Measurements from ENCODE around the gene PLCB1. TPM values are rescaled to one million over a fixed set of nuclear protein-coding genes. Genes with fewer than 3 reads are reported as not detected.
"Not testable (repeated sequence)": the region's sequence is repeated elsewhere in the genome, so short reads cannot be mapped to it uniquely, and the experiment has no call there.

Gene PLCB1
- total RNA-seq, 1 donor from 2014 or later = 19.0 TPM

DNA sequence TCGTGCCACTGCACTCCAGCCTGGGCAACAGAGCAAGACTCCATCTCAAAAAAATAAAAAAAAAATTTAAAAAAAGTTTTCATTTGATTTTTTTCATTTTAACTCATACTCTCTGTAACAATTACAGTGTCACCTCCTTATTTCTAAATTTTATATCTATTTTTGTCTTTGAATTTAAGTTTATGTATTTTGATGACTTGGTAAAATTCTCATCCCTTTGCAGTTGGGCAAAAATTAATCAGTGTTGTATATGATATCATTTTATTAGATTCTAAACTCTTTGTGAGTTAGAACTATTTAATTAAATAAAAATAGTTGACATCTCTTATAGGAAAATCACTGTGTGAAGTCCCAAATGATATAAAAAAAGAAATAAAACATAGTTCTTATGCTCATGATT is 270.7 kb downstream of the PLCB1 start:
- DNase-seq (ENCODE audit: low spot score) = no peak

- no peak for DNase-seq (ENCODE audit: low spot score)
These were observed 273.0 kb downstream of the PLCB1 start for GRCh38 chr20:8404912-8405635.

DNA sequence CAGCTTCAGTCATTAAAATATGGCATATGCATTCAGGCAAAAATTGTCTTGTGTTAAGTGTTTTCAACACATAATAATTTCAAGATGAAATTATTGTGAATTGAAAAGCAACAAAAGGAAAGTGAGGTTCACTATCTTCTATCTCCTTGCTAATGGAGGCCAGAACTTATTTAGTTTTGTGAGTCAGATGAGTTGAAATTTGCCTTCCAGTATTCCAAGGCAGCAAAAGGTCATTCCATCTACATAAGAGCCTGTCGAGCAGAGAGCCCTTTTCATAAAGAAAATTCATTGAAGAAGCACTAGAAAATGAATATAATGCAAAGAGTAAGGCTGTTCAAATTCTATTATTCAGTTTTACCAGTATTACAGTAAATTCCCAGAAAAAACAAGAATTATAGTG is 274.3 kb downstream of the PLCB1 start:
- no peak for DNase-seq (ENCODE audit: low spot score)

DNA sequence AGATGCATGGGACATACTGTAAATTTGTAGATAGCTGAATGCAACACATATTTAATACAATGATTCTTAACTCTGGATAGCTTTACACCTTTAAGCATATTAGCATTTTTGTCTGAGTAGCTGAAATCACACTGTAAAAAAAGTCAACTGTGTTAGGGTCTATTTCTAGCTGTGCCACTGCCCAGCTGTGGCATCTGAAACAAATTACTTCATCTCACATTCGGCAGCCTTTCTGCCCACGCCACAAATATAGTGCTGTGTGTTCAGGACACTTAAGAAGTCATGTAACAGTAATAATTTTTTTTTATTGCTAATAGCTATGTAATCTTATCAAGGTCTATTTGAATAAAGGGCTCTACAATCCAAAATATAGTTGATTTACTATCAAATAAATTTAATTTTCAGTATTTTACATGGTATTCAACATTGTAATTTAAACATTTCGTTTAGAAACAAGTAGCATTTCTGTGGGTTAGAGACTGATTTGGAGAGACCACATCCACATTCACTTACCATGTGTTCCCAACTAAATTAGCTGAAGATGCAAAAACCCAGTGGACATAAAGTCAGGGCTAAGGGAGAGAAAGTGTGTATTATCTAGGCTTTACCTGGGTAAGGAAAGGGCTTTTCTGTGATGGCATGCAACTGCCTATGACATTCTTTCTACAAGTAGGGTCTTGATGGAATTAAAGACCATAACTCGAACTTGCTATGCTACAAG is 276.7 kb downstream of the PLCB1 start:
- DNase-seq (ENCODE audit: low spot score) = no peak

- no peak for DNase-seq (ENCODE audit: low spot score)
These were observed 281.6 kb downstream of the PLCB1 start for GRCh38 chr20:8413691-8414090.

DNA sequence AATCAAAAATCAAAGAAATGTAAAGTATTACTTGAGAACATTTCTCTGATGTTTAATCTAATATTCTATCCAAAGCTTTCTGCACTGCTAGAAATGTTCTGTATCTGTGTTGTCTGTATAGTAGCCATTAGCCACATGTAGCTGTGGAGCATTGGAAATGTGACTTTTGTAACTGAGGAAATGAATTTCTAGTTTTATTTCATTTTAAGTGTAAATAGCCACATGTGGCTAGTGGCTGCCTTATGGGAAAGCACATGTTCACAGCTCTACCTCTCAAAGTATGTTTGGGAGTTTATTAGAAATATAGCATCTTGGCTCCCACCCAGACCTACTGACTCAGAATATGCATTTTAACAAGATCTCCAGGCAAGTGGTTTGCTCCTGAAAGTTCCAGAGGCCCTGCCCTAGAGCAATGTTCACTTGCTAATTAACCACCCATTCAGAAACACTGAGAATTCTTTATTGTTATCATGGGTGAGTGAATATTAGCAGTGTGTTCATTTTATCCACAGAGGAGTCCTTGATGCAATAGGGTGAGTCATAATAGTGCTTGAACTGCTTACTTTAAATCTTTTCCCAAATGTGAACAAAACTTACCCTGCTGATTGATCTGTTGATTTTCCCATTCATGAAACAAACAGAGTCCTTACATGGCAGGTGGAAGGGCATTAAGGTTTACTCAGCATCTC is 282.7 kb downstream of the PLCB1 start:
- DNase-seq (ENCODE audit: low spot score) = no peak

GRCh38 chr20:8421981-8422380 is 289.9 kb downstream of the PLCB1 start:
- no peak for DNase-seq (ENCODE audit: low spot score)

DNA sequence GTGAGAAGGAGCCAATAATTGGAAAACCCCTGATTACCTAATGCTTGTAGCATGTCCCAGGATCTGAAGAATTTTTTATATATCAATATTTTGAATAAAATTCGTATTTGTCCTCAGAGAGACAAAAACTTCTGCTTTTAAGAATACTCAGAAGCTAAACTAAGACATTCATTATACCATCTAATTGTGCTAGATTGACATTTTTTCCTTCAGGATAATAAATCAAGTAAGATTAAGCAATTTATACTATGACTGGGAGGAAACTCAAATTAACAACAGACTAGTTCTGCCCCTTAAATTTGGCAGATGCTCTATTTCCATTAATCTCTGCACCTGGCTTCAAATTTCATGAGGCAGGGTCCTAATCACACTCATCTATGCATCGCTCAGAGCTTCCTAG is 291.4 kb downstream of the PLCB1 start:
- DNase-seq (ENCODE audit: low spot score) = no peak

DNA sequence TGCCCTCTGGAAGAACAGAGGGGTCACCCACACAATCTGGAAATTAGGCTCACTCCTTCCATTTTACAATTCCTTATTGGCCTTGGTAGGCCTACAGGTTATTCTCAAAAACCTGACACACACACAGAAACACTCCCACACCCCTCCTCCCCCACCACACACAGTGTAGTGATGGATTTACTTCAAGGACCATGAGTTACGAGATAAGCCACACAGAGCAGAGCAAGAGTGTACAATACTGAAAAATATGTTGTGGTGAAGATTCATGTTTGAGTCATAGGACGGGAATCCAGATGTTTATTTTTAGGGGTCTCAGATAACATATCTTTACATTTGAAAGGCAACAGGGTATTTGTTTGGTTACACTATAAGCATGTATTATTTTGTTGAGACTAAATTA is 291.9 kb downstream of the PLCB1 start:
- DNase-seq (ENCODE audit: low spot score) = no peak

DNA sequence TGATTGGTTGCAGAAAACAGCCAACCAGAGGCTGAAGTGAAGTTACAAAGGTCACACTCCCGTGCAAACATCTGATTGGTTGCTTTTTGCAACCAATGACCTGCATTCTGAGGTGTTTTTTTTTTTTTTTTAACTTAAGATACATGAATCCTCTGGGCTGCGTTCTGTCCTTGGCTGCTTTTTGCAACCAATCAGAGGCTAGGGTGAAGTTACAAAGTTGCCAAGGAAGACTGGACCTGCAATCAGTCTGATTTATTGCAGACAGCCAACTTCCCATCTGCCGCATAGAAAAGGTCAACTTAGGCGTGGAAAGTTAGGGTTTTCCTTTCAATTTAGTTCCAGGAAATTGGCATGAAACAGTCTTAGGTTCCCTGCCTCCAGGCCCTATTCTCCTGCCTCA is 292.9 kb downstream of the PLCB1 start:
- no peak for DNase-seq (ENCODE audit: low spot score)

DNA sequence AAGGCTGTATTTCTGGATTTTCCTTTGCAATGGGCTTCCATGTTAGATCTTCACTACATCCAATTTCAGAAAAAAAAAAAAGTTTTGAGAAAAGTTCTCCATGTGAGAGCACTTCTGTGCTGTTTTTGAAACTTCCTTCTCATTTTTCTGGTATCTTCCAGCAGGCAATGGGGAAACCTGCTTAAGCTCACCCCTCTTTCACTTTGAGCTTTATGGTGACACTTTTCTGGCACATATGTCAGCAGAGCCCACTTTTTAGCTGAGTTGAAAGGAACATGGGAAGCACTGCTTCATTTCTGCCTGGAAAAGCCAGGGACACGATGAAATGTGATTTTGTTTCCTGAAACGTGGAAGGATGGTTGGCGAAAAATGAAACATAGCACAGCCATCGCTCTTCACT is 293.7 kb downstream of the PLCB1 start:
- no peak for DNase-seq (ENCODE audit: low spot score)

DNA sequence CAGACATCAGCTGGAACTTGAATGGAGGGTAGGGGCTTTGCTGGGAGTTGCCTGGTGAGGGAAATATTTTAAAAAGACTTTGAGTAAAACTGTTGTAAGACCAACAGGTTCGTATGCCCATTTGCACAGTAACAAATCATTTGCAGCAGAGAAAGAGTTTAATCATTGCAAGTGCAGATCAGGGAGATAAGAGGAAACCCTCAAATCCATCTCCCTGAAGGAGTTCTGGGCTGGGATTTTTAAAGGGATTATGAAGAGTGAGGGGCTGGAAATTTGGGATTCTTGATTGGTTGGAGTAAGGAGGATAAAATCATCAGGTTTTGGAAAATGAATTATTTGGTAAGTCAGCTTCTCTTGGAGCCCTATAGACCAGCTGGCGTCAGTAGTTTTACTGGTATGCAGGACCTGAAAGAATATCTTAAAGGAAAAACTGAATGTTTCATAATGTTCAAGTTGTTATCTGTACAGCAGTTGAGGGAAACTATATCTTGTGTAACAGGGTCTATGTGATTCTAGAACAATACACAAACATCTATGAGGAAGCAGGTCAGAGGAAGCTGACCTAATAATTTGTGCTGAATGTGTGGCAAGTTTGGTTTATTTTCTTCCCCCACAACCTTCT is 295.5 kb downstream of the PLCB1 start:
- no peak for DNase-seq (ENCODE audit: low spot score)

DNA sequence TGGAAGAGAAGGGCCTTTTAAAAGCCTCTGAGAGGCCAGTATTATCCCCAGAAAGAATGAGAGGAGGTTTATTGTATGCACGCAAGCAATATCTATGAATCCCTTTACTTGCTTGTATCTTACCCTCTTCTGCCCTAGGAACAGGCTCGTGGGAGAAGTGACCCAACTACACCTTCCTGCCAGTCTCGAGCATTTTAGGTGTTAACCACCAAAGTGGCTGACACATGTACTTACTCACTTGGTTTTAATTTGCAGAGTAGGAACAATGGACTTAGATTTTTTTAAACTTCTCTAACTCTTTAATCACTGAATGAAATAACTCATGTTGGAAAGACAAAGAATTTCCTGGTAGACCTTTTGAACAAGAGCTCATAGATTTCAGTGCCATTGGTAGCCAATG is 296.9 kb downstream of the PLCB1 start:
- DNase-seq (ENCODE audit: low spot score) = no peak

DNA sequence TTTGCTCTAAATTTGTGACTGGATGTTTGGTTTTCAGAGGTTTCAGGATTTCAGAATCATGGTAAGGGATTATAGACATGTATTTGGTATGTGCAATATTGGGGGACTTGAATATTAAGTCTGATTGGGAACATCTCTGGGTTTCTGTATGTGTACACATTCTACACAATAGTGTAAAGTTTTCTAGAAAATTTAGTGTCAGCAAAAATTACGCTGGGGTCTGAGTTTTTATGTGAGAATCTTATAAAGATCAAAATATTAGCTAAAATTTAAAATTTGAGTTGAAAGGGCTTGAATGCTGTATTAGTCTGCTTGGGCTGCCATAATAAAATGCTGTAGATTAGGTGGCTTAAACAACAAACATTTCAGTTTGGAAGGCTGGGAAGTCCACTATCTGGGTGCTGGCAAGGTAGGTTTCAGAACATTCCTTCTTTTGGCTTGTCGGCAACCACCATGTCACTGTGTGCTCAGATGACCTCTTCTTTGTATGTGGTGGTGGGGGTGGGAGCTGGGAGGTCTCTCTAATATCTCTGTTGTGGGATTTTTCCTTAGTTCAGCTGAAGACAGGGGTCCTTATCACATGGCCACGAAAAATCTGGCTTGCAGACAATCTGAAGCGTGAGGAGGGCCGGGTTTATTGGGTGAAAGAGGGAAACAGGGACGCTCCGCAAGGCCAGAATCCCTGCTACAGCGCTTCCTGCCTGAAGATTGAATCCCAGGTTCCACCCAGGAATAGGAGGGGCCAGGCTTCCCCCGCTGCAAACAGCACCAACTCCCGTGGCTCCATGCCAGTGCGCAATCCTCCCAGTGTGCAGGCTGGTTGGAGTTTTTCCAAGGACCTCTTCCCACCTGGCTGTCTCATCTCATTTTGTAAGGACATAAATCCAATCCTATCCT is 299.7 kb downstream of the PLCB1 start:
- DNase-seq (ENCODE audit: low spot score) = no peak

DNA sequence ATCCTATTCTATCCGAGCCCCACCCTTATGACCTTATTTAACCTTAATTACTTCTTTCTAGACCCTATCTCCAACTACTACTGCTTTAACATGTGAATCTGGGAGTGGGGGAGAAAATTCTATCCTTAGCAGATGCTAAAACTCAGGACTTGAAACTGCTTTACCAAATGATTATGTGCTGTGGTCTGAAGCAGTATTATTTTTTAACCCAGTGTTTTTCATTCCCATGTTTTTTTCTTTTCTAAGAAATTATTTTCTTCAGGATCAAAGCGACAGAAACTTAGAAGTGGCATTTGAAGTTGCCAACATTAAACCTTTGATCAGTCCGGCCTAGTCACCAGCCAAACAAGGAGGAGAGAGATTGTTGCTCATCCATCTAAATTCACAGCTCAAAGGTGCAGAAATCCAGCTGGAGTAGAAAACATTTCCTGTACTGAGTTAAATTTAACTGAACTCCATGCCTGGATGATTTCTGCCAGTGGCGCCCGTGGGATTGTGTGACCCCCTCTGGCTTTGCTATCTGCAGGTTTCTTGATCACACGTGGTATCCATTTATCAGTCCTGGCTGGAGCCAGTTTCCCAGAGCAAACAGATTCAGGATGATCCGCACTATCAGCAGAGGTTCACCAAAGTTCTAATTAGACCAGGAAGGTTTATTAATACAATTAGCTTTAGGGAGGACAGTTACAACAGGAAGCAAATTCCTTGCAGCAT is 300.5 kb downstream of the PLCB1 start:
- DNase-seq (ENCODE audit: low spot score) = no peak

GRCh38 chr20:8433291-8433690 is 301.2 kb downstream of the PLCB1 start:
- DNase-seq (ENCODE audit: low spot score) = no peak

GRCh38 chr20:8434326-8434876 is 302.3 kb downstream of the PLCB1 start:
- DNase-seq (ENCODE audit: low spot score) = no peak

GRCh38 chr20:8435285-8436035 is 303.4 kb downstream of the PLCB1 start:
- DNase-seq (ENCODE audit: low spot score) = no peak

DNA sequence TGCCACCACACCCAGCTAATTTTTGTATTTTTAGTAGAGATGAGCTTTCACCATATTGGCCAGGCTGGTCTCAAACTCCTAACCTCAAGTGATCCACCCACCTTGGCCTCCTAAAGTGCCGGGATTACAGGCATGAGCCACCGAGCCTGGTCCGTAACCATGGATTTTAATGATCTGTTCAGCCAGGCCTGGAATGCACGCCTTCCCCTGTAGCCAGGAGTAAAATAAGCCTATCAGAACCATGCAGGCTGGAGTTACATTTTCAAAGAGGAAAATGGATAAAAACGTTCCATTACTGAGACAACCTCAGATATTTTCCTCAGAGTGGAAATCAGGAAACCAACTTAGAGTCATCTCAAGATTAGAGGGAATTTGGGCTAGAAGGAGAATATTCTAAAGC is 304.9 kb downstream of the PLCB1 start:
- DNase-seq (ENCODE audit: low spot score) = not testable (repeated sequence)

- no peak for DNase-seq (ENCODE audit: low spot score)
These were observed 306.7 kb downstream of the PLCB1 start for GRCh38 chr20:8438748-8439147.

Measured in mucosa of gallbladder (tissue), 1 donor.